H1 (cell line): Measurements from ENCODE around the gene AMPH. TPM values are rescaled to one million over a fixed set of nuclear protein-coding genes. Genes with fewer than 3 reads are reported as not detected.

ENCODE experiments used
- CTCF ChIA-PET: fragments of 300-600 bp; sonication (Branson Sonifier 250); formaldehyde crosslinking; loops from one replicate; lab custom pipeline; 2021; ENCODE audit not compliant: partially characterized antibody; lab: Charles Lee
- POLR2A ChIA-PET: fragments of 300-600 bp; sonication (Branson Sonifier 250); formaldehyde crosslinking; loops from one replicate; lab custom pipeline; 2021; ENCODE audit warnings: inconsistent platforms; ENCODE audit not compliant: partially characterized antibody; lab: Charles Lee
- DNase-seq, 2 experiments: peaks; one replicate each; pipeline versions ENCODE4 v3.0.0 to v3.0.0-alpha.2; 2010 to 2022; ENCODE audit warnings: low spot score in 2 of 2, low read depth in 1 of 2, mixed read lengths in 1 of 2
- FAIRE-seq: peaks from 2 replicates; lab custom pipeline; 2011; peaks lifted over from hg19 to GRCh38; lab: Jason Lieb, UNC
- H2AFZ ChIP-seq: 2 replicates; pipeline ENCODE4 v1.8.1; 2012; ENCODE audit warnings: low read length, inconsistent platforms
- H2AK5ac ChIP-seq: 2 replicates; pipeline ENCODE4 v1.6.1; 2013; ENCODE audit warnings: low read depth, low read length
- H2BK120ac ChIP-seq: replicated peaks from 2 replicates; pipeline ENCODE3; 2013; ENCODE audit warnings: low read depth, low read length, inconsistent platforms
- H2BK12ac ChIP-seq: 2 replicates; pipeline ENCODE4 v1.6.1; 2013; ENCODE audit warnings: low read depth, low read length
- H2BK15ac ChIP-seq: 2 replicates; pipeline ENCODE4 v1.6.1; 2013; ENCODE audit warnings: low read length
- H2BK20ac ChIP-seq: 2 replicates; pipeline ENCODE4 v1.6.1; 2013; ENCODE audit warnings: low read length
- H2BK5ac ChIP-seq: 2 replicates; pipeline ENCODE4 v1.6.1; 2013; ENCODE audit warnings: low read depth, low read length
- H3K14ac ChIP-seq: 2 replicates; pipeline ENCODE4 v1.6.1; 2013; ENCODE audit warnings: inconsistent platforms; ENCODE audit not compliant: insufficient read length
- H3K18ac ChIP-seq: 2 replicates; pipeline ENCODE4 v1.6.1; 2013; ENCODE audit warnings: low read length; ENCODE audit errors: extremely low read depth
- H3K23ac ChIP-seq: 2 replicates; pipeline ENCODE4 v1.6.1; 2013; ENCODE audit warnings: inconsistent platforms; ENCODE audit not compliant: insufficient read length
- H3K23me2 ChIP-seq: 2 replicates; pipeline ENCODE4 v1.6.1; 2013; ENCODE audit warnings: low read depth, low read length
- H3K27ac ChIP-seq: 2 replicates; pipeline ENCODE4 v1.6.1; 2011; ENCODE audit warnings: low read depth, low read length, inconsistent platforms
- H3K27me3 ChIP-seq, 4 experiments: replicated peaks in 1 of 4; 1 replicate in 1 of 4; 2 replicates in 3 of 4; pipeline versions ENCODE4 v1.6.1 to v1.8.1; 2011 to 2013; ENCODE audit warnings: low read length in 3 of 4, mild to moderate bottlenecking in 3 of 4, inconsistent platforms in 2 of 4, mixed read lengths in 2 of 4, moderate library complexity in 1 of 4; ENCODE audit not compliant: control insufficient read depth in 3 of 4, insufficient read depth in 3 of 4; ENCODE audit errors: extremely low read depth in 1 of 4
- H3K36me3 ChIP-seq, 4 experiments: 2 replicates each; pipeline versions ENCODE4 v1.6.1 to v1.8.1; 2011 to 2013; ENCODE audit warnings: mild to moderate bottlenecking in 4 of 4, low read length in 3 of 4, moderate library complexity in 2 of 4, control low read depth in 1 of 4, inconsistent platforms in 1 of 4; ENCODE audit not compliant: insufficient read depth in 4 of 4, control insufficient read depth in 2 of 4
- H3K4ac ChIP-seq: replicated peaks from 2 replicates; pipeline ENCODE3; 2013; ENCODE audit warnings: low read length, low read depth, mixed read lengths, inconsistent platforms; ENCODE audit not compliant: insufficient read length
- H3K4me1 ChIP-seq, 4 experiments: replicated peaks in 1 of 4; 1 replicate in 1 of 4; 2 replicates in 3 of 4; pipeline versions ENCODE4 v1.6.1 to v1.8.1; 2011 to 2013; ENCODE audit warnings: low read length in 3 of 4, inconsistent platforms in 2 of 4, mixed read lengths in 1 of 4; ENCODE audit not compliant: insufficient read depth in 4 of 4, control insufficient read depth in 3 of 4
- H3K4me2 ChIP-seq, 2 experiments: 2 replicates each; pipeline versions ENCODE4 v1.6.1 to v1.8.1; 2011 to 2013; ENCODE audit warnings: low read depth in 2 of 2, low read length in 2 of 2, control low read depth in 1 of 2, inconsistent platforms in 1 of 2, mild to moderate bottlenecking in 1 of 2; ENCODE audit not compliant: insufficient read depth in 1 of 2
- H3K4me3 ChIP-seq, 4 experiments: fragments of 200-600, 300-600 bp in 1 of 4; sonication (generic), shearing (Covaris generic), sonication (Bioruptor Twin) in 1 of 4; 2 replicates each; pipeline versions ENCODE4 v1.5.1 to v1.8.1; 2011 to 2016; ENCODE audit warnings: low read length in 4 of 4, low read depth in 3 of 4, control low read depth in 2 of 4, inconsistent platforms in 2 of 4, mild to moderate bottlenecking in 2 of 4, mixed read lengths in 1 of 4, moderate library complexity in 1 of 4; ENCODE audit not compliant: insufficient read depth in 2 of 4; ENCODE audit errors: extremely low read depth in 1 of 4
- H3K56ac ChIP-seq: replicated peaks from 2 replicates; pipeline ENCODE3; 2013; ENCODE audit warnings: low read depth, mild to moderate bottlenecking, mixed read lengths, low read length, inconsistent platforms; ENCODE audit not compliant: insufficient read length
- H3K79me1 ChIP-seq: 2 replicates; pipeline ENCODE4 v1.6.1; 2013; ENCODE audit warnings: low read depth, low read length, control low read depth
- H3K79me2 ChIP-seq, 2 experiments: 2 replicates each; pipeline versions ENCODE4 v1.6.1 to v1.8.1; 2012 to 2013; ENCODE audit warnings: low read length in 2 of 2, mild to moderate bottlenecking in 2 of 2, inconsistent platforms in 1 of 2; ENCODE audit not compliant: insufficient read depth in 2 of 2, control insufficient read depth in 1 of 2
- H3K9ac ChIP-seq, 4 experiments: replicated peaks in 1 of 4; 1 replicate in 1 of 4; 2 replicates in 3 of 4; pipeline versions ENCODE4 v1.6.1 to v1.8.1; 2011 to 2013; ENCODE audit warnings: low read depth in 3 of 4, low read length in 3 of 4, control low read depth in 2 of 4, mild to moderate bottlenecking in 2 of 4, moderate library complexity in 2 of 4, inconsistent platforms in 1 of 4; ENCODE audit errors: extremely low read depth in 1 of 4
- H3K9me3 ChIP-seq, 2 experiments: 2 replicates each; pipeline versions ENCODE4 v1.6.1 to v1.8.1; 2012 to 2013; ENCODE audit warnings: mild to moderate bottlenecking in 2 of 2, moderate library complexity in 2 of 2, control low read depth in 1 of 2, inconsistent platforms in 1 of 2, low read depth in 1 of 2, low read length in 1 of 2, mixed read lengths in 1 of 2; ENCODE audit not compliant: insufficient read depth in 2 of 2
- H4K20me1 ChIP-seq, 2 experiments: replicated peaks in 1 of 2; 2 replicates each; pipeline versions ENCODE3 to v1.8.1; 2011 to 2013; ENCODE audit warnings: inconsistent platforms in 2 of 2, low read length in 2 of 2, mild to moderate bottlenecking in 1 of 2; ENCODE audit not compliant: insufficient read depth in 2 of 2, control insufficient read depth in 1 of 2
- H4K5ac ChIP-seq: 2 replicates; pipeline ENCODE4 v1.6.1; 2013; ENCODE audit warnings: low read length, low read depth, mixed read lengths, inconsistent platforms; ENCODE audit not compliant: insufficient read length
- H4K8ac ChIP-seq: 2 replicates; pipeline ENCODE4 v1.8.0; 2013; ENCODE audit warnings: mild to moderate bottlenecking, moderate library complexity, low read length, inconsistent platforms; ENCODE audit not compliant: insufficient read depth; ENCODE audit errors: extremely low read depth
- H4K91ac ChIP-seq: replicated peaks from 2 replicates; pipeline ENCODE3; 2013; ENCODE audit warnings: low read length, mixed read lengths, inconsistent platforms; ENCODE audit not compliant: insufficient read length
- CREB1 ChIP-seq: IDR thresholded peaks from 2 replicates; pipeline ENCODE4 v1.6.1; 2012; ENCODE audit warnings: inconsistent platforms
- HDAC6 ChIP-seq: IDR thresholded peaks from one replicate; pipeline ENCODE4 v1.7.1; 2012; ENCODE audit warnings: low read depth, mild to moderate bottlenecking, inconsistent platforms, low read length, moderate library complexity
- KDM5A ChIP-seq: fragments of 200-600 bp; IDR thresholded peaks from 2 replicates; pipeline ENCODE4 v1.7.1; 2012; ENCODE audit warnings: mild to moderate bottlenecking, low read length, inconsistent platforms, mixed read lengths
- SRF ChIP-seq: IDR thresholded peaks from 2 replicates; pipeline ENCODE4 v1.6.1; 2011; ENCODE audit warnings: mild to moderate bottlenecking, low read depth, low read length, moderate library complexity
- WGBS, 2 experiments: shearing (Covaris generic) in 1 of 2; methylation state at CpG; one replicate each; pipeline versions ENCODE4 v1.1.6 to v1.1.7; 2013 to 2015; ENCODE audit warnings: low lambda C conversion rate in 2 of 2, mixed read lengths in 2 of 2, inconsistent platforms in 1 of 2, low coverage in 1 of 2, missing lambda C conversion rate in 1 of 2; ENCODE audit not compliant: insufficient replicate concordance in 2 of 2, insufficient coverage in 1 of 2, insufficient read length in 1 of 2; ENCODE audit errors: extremely low coverage in 1 of 2, missing lambda C conversion rate in 1 of 2; 5-methylcytosine and 5-hydroxymethylcytosine counted together
- polyA plus RNA-seq, 7 experiments: library from polyadenylated mRNA; depleted of rRNA in 3 of 7; stranded (reverse) in 5 of 7; unstranded in 2 of 7; fragments of >200 nt in 5 of 7; fragments of 200-250 nt in 2 of 7; gene quantifications; 1 replicate in 5 of 7; 2 replicates in 1 of 7; 4 replicates in 1 of 7; pipeline versions ENCODE4 v1.2.1 to v1.2.3, GENCODE V29; 2011 to 2013; ENCODE audit warnings: missing spikeins in 2 of 7, mixed read lengths in 2 of 7
- total RNA-seq: library from RNA; stranded (reverse); fragmentation: NEBNext Ultra II Directional; extraction: Animal tissue kit (Norgen Biotek cat#: 25700); gene quantifications from 2 replicates; pipeline ENCODE4 v1.2.1, GENCODE V29; 2021

Gene AMPH
- total and polyA plus RNA-seq, 2 of the 8 experiments (the other 6 are each of a cell fraction or from before 2014, with no cell fraction given): 7.3 to 12.2 TPM

- Histone ChIP-seq H4K20me1 (no peaks in the 10 kb centered on the region), H3K27me3 (no peaks in the 10 kb centered on the region), H3K27ac (no peak overlapping the region), H2BK20ac (no peak overlapping the region), H2BK12ac (no peak overlapping the region), H3K14ac (no peak overlapping the region), H2AK5ac (no peak overlapping the region), H3K4me2 (no peak overlapping the region), H2BK5ac (no peak overlapping the region), H4K91ac (no peak overlapping the region), H3K36me3 (no peaks in the 10 kb centered on the region), H2BK120ac (no peak overlapping the region), H3K4ac (no peak overlapping the region), H3K23ac (no peak overlapping the region), H3K4me1 (no peaks in the 10 kb centered on the region), H3K79me1 (no peaks in the 10 kb centered on the region), H3K4me3 (no peak overlapping the region), H3K9ac (no peak overlapping the region), H3K23me2 (no peaks in the 10 kb centered on the region), H3K79me2 (no peaks in the 10 kb centered on the region), H3K18ac (no peak overlapping the region), H3K9me3 (no peaks in the 10 kb centered on the region), H4K8ac (no peak overlapping the region), H2AFZ (no peak overlapping the region), H3K56ac (no peak overlapping the region), H2BK15ac (no peak overlapping the region), H4K5ac (no peak overlapping the region)
- ChIA-PET CTCF (no interaction called here), POLR2A (no interaction called here)
- TF ChIP-seq SRF (no peak), KDM5A (no peak), HDAC6 (no peak), CREB1 (no peak)
- WGBS, 2 experiments: 64% methylated on average over 4 of the region's 4 CpGs; no CpG with 5 or more reads in 1 of the 2 experiments
- FAIRE-seq (no peak), DNase-seq (no peak)
Observed at GRCh38 chr7:38427279-38427955, 203.8 kb downstream of the AMPH start.
